ENCODE data around the gene SCRT2. TPM values are rescaled to one million over a fixed set of nuclear protein-coding genes. Genes with fewer than 3 reads are reported as not detected.

The SCRT2 gene
- total and polyA plus RNA-seq, 10 donors = 0.09 TPM; not detected in 9

GRCh38 chr20:701401-702129, 26.0 kb upstream of the SCRT2 start:
- intact Hi-C loops (cut with DNase I; ENCODE audit: low total_unique reads) = no loop called here
- peak; percentile 28 for DNase-seq
- WGBS, 5 donors = 71 to 82% (median 72%) methylated on average over 6 of the region's 6 CpGs

GRCh38 chr20:699811-700338, 24.3 kb upstream of the SCRT2 start:
- Histone ChIP-seq H3K27ac (no peak overlapping the region), H3K4me1 (no peaks in the 10 kb centered on the region), H3K27me3 (replicated peaks in 1 of 7) (peaks cover 0 to 40% (median 0%) of the 10 kb centered on the region in 7 donors), H3K36me3 (no peaks in the 10 kb centered on the region), H3K9me3 (no peaks in the 10 kb centered on the region), H3K4me3 (no peak overlapping the region)
- peak; percentile 64 for DNase-seq
- 43 to 79% (median 67%) methylated on average over 9 to 10 of the region's 10 CpGs for WGBS, 5 donors
- intact Hi-C loops (cut with DNase I; ENCODE audit: low total_unique reads) = no loop called here
- TF ChIP-seq POLR2AphosphoS5 (IDR thresholded peaks at IDR 0.05) (no peak), CTCF (IDR thresholded peaks at IDR 0.05 in 8 of 11, conservative IDR thresholded peaks at IDR 0.05 in 3 of 11) (no peak), POLR2A (IDR thresholded peaks at IDR 0.05) (no peak)

More at GRCh38 chr20:701401-702129, 26.0 kb upstream of the SCRT2 start:
- Histone ChIP-seq H3K9me3 (no peaks in the 10 kb centered on the region), H3K36me3 (no peaks in the 10 kb centered on the region), H3K27ac (no peak overlapping the region), H3K27me3 (replicated peaks in 1 of 7) (peaks cover 0 to 49% (median 3%) of the 10 kb centered on the region in 7 donors), H3K4me1 (no peaks in the 10 kb centered on the region), H3K4me3 (no peak overlapping the region)
- no peak for TF ChIP-seq CTCF (IDR thresholded peaks at IDR 0.05 in 8 of 11, conservative IDR thresholded peaks at IDR 0.05 in 3 of 11)
- no peak for TF ChIP-seq POLR2AphosphoS5 (IDR thresholded peaks at IDR 0.05)
- TF ChIP-seq POLR2A (IDR thresholded peaks at IDR 0.05) = no peak

GRCh38 chr20:699342-699741, 23.7 kb upstream of the SCRT2 start:
- no peaks in the 10 kb centered on the region for H3K9me3 ChIP-seq
- no peak overlapping the region for H3K27ac ChIP-seq
- DNase-seq = peak; percentile 18

More at GRCh38 chr20:699342-699741, 23.7 kb upstream of the SCRT2 start:
- WGBS, 5 donors = 55 to 65% (median 57%) methylated on average over 6 of the region's 6 CpGs
- TF ChIP-seq POLR2AphosphoS5 (IDR thresholded peaks at IDR 0.05) = no peak
- no peak for TF ChIP-seq CTCF (IDR thresholded peaks at IDR 0.05 in 8 of 11, conservative IDR thresholded peaks at IDR 0.05 in 3 of 11)
- no peak for TF ChIP-seq POLR2A (IDR thresholded peaks at IDR 0.05)
- Histone ChIP-seq H3K36me3 (no peaks in the 10 kb centered on the region), H3K4me3 (no peak overlapping the region), H3K27me3 (replicated peaks in 1 of 7) (peaks cover 0 to 39% (median 0%) of the 10 kb centered on the region in 7 donors), H3K4me1 (no peaks in the 10 kb centered on the region)
- intact Hi-C loops (cut with DNase I; ENCODE audit: low total_unique reads) = no loop called here

Measured in spleen (tissue), 11 donors.